ENCODE results near the gene GDF7.

The GDF7 gene

DNA sequence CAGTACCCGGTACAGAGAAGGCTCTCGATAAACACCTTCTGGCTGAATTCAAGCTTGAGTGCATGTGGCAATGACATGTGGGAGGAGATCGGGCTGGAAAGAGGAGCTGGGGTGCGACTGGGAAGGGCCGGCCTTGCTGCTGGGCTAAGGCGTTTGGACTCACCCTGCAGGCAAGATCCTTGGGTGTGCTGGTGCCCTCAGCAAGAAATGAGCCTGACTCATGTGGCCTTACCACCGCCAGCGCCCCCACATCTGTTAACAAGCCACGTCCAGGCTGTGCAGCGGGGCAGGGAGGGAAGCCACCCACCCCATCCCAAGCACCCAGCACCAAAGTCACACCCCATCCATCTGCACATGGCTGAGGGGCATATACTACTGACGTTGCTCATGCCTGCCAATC, 17.4 kb upstream of the GDF7 start:
- TF ChIP-seq, protein P1, sequence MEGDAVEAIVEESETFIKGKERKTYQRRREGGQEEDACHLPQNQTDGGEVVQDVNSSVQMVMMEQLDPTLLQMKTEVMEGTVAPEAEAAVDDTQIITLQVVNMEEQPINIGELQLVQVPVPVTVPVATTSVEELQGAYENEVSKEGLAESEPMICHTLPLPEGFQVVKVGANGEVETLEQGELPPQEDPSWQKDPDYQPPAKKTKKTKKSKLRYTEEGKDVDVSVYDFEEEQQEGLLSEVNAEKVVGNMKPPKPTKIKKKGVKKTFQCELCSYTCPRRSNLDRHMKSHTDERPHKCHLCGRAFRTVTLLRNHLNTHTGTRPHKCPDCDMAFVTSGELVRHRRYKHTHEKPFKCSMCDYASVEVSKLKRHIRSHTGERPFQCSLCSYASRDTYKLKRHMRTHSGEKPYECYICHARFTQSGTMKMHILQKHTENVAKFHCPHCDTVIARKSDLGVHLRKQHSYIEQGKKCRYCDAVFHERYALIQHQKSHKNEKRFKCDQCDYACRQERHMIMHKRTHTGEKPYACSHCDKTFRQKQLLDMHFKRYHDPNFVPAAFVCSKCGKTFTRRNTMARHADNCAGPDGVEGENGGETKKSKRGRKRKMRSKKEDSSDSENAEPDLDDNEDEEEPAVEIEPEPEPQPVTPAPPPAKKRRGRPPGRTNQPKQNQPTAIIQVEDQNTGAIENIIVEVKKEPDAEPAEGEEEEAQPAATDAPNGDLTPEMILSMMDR (IDR thresholded peaks at IDR 0.05; ENCODE audit: borderline replicate concordance, insufficient read depth, low read depth, low read length): no peak
- H3K4me3 ChIP-seq (ENCODE audit: low read depth, low read length): no peak overlapping the region

DNA sequence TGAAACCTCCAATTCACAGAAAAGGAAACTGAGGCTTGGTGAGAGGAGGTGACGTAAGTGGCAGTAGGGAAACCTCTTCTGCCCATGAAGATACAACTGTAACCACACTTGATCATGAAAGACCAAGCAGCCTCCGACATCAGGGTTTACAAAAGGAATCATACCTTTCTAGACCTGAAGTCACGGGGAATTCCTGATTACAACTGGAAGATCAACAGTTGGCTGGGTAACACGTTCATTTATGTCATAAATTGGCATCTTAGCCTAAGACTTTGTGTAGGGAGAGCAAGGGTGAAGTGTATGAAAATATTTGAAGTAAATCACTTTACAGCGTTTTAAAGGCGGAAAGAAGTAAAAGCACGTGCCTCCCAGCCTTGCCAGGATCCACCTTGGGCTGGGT, 17.0 kb upstream of the GDF7 start:
- TF ChIP-seq, protein P1 (IDR thresholded peaks at IDR 0.05; ENCODE audit: borderline replicate concordance, insufficient read depth, low read depth, low read length): no peak
- H3K4me3 ChIP-seq (ENCODE audit: low read depth, low read length): peak overlapping the region; percentile 70

DNA sequence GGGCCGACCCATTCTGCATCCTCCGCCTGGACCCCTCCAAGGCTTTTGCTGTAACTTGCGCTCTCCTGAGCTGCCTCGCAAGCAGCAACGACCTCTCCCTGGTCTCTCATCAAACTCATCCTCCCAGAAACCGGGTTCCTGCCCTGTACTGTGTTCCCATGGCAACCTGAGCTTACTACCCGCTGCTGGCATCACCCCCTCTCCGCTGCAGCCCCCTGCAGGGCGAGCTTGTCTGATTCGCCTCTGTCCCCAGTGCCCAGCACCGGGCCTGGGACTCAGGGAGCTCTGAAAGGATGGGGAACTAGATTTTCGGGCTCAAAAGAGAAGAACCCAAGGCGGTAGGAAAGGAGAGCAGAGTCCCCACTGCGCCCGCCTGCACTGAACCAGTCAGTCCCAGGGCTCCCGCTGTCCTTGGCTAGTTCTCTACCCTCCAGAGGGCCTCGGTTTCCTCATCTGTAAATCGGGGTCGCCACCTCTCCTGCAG, 16.5 kb upstream of the GDF7 start:
- TF ChIP-seq, protein P1 (IDR thresholded peaks at IDR 0.05; ENCODE audit: borderline replicate concordance, insufficient read depth, low read depth, low read length): no peak
- H3K4me3 ChIP-seq (ENCODE audit: low read depth, low read length): peak overlapping the region; percentile 70

DNA sequence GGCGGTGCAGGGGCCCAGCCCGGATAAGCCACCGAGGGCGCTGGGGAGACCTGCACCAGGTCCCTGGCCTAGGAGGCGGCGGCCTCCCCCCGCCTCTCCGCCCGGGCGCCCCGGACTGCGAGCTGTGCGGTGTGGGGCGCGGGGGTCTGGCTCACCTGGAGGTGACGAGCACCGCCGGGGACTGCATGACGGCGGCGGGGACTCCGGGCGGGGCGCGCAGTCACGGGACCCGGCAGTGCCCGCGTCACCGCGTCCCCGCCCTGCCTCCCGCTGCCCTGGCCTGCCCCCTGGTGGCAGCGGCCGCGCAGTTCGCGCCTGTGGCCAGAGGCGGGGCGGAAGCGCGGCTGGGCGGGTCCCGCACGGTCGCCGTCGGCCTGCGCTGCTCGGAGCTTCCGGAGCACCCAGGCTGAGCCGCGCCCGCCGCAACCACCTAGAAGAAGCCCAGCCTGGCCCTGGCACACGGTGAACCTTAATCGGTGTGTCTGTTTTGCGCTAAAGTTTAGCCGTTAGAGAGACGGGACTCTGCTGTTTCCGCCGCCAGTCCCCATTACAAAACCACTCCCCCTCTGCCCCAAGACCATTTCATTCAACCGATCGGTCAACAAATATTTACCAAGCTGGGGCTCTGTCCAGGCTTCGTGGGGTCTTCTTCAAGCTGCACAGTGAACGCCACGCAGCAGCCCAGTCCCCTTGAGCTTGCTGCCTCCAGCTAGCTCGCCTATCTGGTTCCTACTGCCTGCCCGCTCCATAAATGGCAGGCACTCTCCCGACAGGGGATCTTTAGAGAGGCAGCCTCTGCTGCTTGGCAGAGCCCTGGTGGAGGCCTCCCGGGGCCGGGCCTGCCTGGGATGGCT, 15.8 kb upstream of the GDF7 start, which contains the start of gene HS1BP3:
Gene HS1BP3, minus strand, starts transcription at position 222 of the 854 bp plus-strand sequence. Its CDS starts 35 bp downstream, at position 187.
- TF ChIP-seq, protein P1 (IDR thresholded peaks at IDR 0.05; ENCODE audit: borderline replicate concordance, insufficient read depth, low read depth, low read length): peak; percentile 98

DNA sequence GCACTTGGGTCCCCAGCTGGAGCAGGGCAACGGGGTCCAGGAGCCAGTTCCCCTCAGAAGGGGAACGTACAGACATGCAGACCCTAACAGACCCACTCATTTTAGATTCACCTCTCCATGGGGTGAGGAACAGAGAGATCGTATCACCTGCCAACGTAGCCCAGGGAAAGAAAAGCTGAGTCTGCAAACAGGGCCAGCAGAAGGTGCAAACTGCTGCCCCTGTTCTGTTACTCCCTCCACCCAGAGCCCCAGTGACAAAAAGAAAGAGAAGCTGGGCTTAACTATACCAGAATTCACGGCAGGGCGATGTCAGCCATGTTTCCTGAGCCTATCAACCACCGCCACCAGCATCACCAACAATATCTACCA, 15.2 kb upstream of the GDF7 start:
- TF ChIP-seq, protein P1 (IDR thresholded peaks at IDR 0.05; ENCODE audit: borderline replicate concordance, insufficient read depth, low read depth, low read length): no peak
- H3K4me3 ChIP-seq (ENCODE audit: low read depth, low read length): no peak overlapping the region

More for the DNA sequence above, 15.8 kb upstream of the GDF7 start, which contains the start of gene HS1BP3:
- peak within 1 kb of the TSS; percentile 70 for H3K4me3 ChIP-seq (ENCODE audit: low read depth, low read length)

DNA sequence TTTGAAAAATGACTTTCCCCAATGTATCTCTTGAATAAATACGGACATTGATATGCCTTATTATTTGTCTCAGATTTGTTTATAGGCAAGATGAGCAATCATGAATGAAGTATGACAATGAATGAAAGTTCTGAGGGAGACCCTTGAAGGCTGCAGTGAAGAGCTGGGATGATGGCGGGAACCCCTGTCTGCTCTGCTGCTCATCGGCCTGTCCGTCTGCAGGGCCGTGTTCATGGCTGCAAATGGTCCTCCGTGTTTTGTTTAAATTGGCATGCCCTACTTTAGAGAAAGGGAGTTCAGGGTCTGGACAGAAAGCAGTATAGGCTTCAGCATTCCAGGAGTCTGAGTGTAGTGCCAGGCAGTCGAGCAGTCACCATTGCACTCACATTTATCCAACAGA, 14.8 kb upstream of the GDF7 start:
- TF ChIP-seq, protein P1 (IDR thresholded peaks at IDR 0.05; ENCODE audit: borderline replicate concordance, insufficient read depth, low read depth, low read length): no peak
- H3K4me3 ChIP-seq (ENCODE audit: low read depth, low read length): no peak overlapping the region
